Measurements from ENCODE around the gene OVOL3.

OVOL3 gene

DNA sequence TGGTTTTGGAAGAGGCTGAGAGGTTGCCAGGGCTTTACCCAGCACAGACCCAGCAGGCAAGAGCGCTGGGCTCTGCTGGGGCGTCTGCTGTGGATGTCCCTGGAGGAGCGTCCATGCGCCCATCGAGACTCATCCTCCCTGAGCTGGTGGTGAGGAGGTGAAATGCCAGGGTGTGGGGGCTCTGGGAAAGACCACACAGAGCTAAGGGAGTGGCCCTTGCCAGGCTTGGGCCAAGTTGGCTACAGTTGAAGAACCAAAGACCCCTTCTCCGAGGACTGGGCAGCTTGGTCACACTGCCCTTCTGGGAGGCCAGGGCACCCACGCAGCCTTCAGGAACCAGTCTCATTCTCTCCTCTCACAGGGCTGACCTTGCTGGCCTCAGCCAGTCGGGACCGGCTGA, 24.6 kb upstream of the OVOL3 start:
- DNase-seq (ENCODE audit: low spot score): no peak
- TF ChIP-seq, protein P1, sequence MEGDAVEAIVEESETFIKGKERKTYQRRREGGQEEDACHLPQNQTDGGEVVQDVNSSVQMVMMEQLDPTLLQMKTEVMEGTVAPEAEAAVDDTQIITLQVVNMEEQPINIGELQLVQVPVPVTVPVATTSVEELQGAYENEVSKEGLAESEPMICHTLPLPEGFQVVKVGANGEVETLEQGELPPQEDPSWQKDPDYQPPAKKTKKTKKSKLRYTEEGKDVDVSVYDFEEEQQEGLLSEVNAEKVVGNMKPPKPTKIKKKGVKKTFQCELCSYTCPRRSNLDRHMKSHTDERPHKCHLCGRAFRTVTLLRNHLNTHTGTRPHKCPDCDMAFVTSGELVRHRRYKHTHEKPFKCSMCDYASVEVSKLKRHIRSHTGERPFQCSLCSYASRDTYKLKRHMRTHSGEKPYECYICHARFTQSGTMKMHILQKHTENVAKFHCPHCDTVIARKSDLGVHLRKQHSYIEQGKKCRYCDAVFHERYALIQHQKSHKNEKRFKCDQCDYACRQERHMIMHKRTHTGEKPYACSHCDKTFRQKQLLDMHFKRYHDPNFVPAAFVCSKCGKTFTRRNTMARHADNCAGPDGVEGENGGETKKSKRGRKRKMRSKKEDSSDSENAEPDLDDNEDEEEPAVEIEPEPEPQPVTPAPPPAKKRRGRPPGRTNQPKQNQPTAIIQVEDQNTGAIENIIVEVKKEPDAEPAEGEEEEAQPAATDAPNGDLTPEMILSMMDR (IDR thresholded peaks at IDR 0.05; ENCODE audit: extremely low read depth, insufficient read depth, missing control alignments): no peak
- in situ Hi-C loops (cut with MboI; ENCODE audit: low pct_unique_long_range_greater_than_20kb, low sequenced_read_pairs, unreplicated experiment): no loop called here

DNA sequence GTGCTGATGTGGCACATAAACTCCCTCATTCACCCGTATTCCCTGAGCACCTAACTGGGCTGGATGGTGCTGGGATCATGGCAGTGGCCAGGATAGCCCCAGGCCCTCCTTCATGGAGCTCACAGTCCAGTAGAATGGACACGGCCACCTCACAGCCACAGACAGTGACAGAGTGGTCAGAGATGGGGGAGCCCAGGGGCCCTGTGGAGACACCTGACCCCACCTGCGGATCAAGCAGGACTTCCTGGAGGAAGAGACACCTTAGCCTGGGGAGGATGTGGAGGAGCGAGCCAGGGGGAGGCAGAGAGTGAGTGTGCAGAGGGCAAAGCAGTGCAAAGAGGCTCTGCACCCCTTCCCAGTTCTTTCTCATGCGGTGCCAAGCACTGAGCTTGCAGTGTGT, 21.1 kb upstream of the OVOL3 start:
- in situ Hi-C loops (cut with MboI; ENCODE audit: low pct_unique_long_range_greater_than_20kb, low sequenced_read_pairs, unreplicated experiment): no loop called here
- TF ChIP-seq, protein P1 (IDR thresholded peaks at IDR 0.05; ENCODE audit: extremely low read depth, insufficient read depth, missing control alignments): no peak
- no peak for DNase-seq (ENCODE audit: low spot score)

DNA sequence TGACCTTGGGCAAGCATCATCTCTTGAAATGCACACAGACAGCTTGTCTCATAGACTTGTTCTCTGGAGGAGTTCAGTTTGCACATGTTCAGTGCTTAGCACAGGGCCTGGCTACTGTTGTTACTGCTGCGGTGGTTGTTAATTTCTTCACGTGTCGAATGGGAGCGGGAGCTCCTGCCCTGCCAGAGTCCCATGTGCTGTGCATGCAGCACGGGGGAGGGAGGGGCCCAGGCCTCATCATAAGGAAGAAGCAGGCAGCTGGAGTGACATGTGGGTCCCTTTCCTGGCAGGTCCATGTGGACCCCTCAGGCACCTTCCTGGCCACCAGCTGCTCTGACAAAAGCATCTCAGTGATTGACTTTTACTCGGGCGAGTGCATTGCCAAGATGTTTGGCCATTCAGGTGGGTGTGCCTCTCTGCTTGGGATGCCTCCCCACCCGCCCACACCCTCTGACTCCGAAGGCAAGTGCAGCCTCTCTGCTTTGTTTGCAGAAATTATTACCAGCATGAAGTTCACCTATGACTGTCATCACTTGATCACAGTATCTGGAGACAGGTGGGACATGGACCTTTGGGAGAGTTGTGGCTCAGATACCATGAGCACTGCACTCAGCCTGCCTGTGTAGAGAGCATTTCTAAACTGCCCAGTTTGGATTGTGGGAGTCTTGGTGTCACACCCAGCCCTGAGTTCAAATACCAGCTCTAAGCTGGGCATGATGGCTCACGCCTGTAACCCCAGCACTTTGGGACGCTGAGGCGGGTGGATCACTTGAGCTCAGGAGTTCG, 19.8 kb upstream of the OVOL3 start:
- TF ChIP-seq, protein P1 (IDR thresholded peaks at IDR 0.05; ENCODE audit: extremely low read depth, insufficient read depth, missing control alignments): no peak
- in situ Hi-C loops (cut with MboI; ENCODE audit: low pct_unique_long_range_greater_than_20kb, low sequenced_read_pairs, unreplicated experiment): no loop called here

DNA sequence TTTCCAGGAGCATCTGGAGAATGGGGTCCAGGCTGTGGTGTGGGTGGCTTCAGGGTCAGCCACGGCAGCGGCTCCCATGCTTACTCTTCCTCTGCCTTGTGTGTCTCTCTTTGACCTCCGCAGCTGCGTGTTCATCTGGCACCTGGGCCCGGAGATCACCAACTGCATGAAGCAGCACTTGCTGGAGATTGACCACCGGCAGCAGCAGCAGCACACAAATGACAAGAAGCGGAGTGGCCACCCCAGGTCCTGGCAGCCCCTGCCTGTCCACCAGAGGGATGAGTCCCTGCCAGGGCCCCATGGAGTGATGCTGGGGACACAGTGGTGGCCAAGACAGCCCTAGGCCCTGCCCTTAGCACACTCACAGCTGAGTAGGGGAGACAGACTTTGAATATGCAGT, 18.4 kb upstream of the OVOL3 start:
- DNase-seq (ENCODE audit: low spot score): no peak
- TF ChIP-seq, protein P1 (IDR thresholded peaks at IDR 0.05; ENCODE audit: extremely low read depth, insufficient read depth, missing control alignments): no peak
- in situ Hi-C loops (cut with MboI; ENCODE audit: low pct_unique_long_range_greater_than_20kb, low sequenced_read_pairs, unreplicated experiment): no loop called here

More for the DNA sequence above, 19.8 kb upstream of the OVOL3 start:
- DNase-seq (ENCODE audit: low spot score): no peak

DNA sequence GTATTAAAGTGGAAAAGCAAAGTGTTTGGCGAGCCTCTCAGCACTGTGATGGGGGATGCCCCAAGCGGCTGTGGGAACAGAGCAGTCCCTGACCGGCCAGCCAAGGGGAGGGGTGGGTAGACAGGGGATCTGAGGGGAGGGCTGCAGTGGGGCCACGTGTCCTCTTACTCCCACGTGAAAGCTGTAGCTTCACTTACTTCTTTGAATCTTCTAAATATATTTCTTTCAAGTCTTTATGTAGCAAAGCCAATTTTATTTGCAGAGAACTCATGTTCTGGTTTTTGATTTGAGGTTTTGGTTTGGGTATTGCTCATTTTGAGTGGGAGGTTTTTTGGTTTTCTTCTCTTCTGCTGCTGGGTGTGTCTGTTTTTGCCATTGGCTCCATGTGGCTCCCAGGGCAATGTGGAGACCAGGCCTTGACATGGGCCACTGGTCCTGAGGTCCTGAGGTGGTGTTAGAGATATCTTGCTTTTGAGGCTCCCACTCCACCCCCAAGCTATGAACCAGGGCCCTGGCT, 17.7 kb upstream of the OVOL3 start:
- in situ Hi-C loops (cut with MboI; ENCODE audit: low pct_unique_long_range_greater_than_20kb, low sequenced_read_pairs, unreplicated experiment): no loop called here
- TF ChIP-seq, protein P1 (IDR thresholded peaks at IDR 0.05; ENCODE audit: extremely low read depth, insufficient read depth, missing control alignments): no peak
- peak; percentile 83 for DNase-seq (ENCODE audit: low spot score)

DNA sequence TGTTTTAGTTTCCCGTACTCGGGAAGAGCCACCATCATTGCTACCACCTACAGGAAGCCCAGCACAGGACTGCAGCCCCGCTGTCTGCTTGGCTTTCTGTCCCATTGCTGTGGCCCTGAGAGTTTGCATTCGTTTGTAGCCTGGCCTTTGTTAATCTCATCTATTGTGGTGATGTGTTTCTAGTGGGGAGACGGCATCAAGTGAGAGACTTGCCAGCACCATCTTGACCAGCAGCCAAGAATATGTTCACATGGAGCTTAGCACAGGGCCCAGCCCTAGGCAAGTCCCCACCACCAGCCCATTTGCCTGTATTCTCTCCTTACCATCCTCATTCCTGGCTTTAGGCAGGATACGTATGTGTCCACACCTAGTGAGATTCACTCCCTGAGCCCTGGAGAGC, 17.3 kb upstream of the OVOL3 start:
- no peak for DNase-seq (ENCODE audit: low spot score)
- in situ Hi-C loops (cut with MboI; ENCODE audit: low pct_unique_long_range_greater_than_20kb, low sequenced_read_pairs, unreplicated experiment): no loop called here

More for the DNA sequence above, 17.3 kb upstream of the OVOL3 start:
- TF ChIP-seq, protein P1 (IDR thresholded peaks at IDR 0.05; ENCODE audit: extremely low read depth, insufficient read depth, missing control alignments): no peak
